Iris pigment epithelial cell (primary cell): ENCODE results near the gene TTF1.
A peak's percentile ranks its signal among the peaks of the same experiment; 100 is the strongest.

Experiments used
- DNase-seq: peaks from one replicate; pipeline ENCODE4 v3.0.0-alpha.2; 2011; ENCODE audit warnings: low read depth

Gene TTF1

GRCh38 chr9:132406554-132407122 lies at the start of gene TTF1:
Gene TTF1, minus strand, starts transcription at chr9:132406840. Its CDS starts 4,019 bp downstream, at chr9:132402821.
- DNase-seq, result peak; percentile 90

- no peak for DNase-seq
Observed at GRCh38 chr9:132456241-132456640, 49.6 kb upstream of the TTF1 start.

- DNase-seq, result no peak
Observed at GRCh38 chr9:132451276-132451675, 44.6 kb upstream of the TTF1 start.

- DNase-seq, result no peak
Observed at GRCh38 chr9:132447902-132448301, 41.3 kb upstream of the TTF1 start.

GRCh38 chr9:132447346-132447745 lies 40.7 kb upstream of the TTF1 start:
- DNase-seq, result no peak

- DNase-seq, result no peak
Observed at GRCh38 chr9:132446887-132447286, 40.2 kb upstream of the TTF1 start.

- no peak for DNase-seq
Observed at GRCh38 chr9:132443951-132444607, 37.4 kb upstream of the TTF1 start.

- no peak for DNase-seq
Observed at GRCh38 chr9:132441404-132441803, 34.8 kb upstream of the TTF1 start.

- no peak for DNase-seq
Observed at GRCh38 chr9:132440735-132441134, 34.1 kb upstream of the TTF1 start.

- DNase-seq, result no peak
Observed at GRCh38 chr9:132439153-132439552, 32.5 kb upstream of the TTF1 start.

GRCh38 chr9:132434881-132435280 lies 28.2 kb upstream of the TTF1 start:
- no peak for DNase-seq

- DNase-seq, result no peak
Observed at GRCh38 chr9:132430998-132431397, 24.4 kb upstream of the TTF1 start.

GRCh38 chr9:132426639-132427414 lies 20.2 kb upstream of the TTF1 start:
- no peak for DNase-seq

GRCh38 chr9:132425675-132426062 lies 19.0 kb upstream of the TTF1 start:
- DNase-seq, result no peak

GRCh38 chr9:132424857-132425674 lies 18.4 kb upstream of the TTF1 start:
- DNase-seq, result no peak

GRCh38 chr9:132423503-132423902 lies 16.9 kb upstream of the TTF1 start:
- DNase-seq, result no peak

GRCh38 chr9:132422574-132422973 lies 15.9 kb upstream of the TTF1 start:
- no peak for DNase-seq

- no peak for DNase-seq
Observed at GRCh38 chr9:132418726-132419363, 12.2 kb upstream of the TTF1 start.

GRCh38 chr9:132415181-132415580 lies 8.5 kb upstream of the TTF1 start:
- no peak for DNase-seq

- no peak for DNase-seq
Observed at GRCh38 chr9:132414731-132415130, 8.1 kb upstream of the TTF1 start.

GRCh38 chr9:132413926-132414325 lies 7.3 kb upstream of the TTF1 start:
- no peak for DNase-seq

GRCh38 chr9:132412089-132412488 lies 5.4 kb upstream of the TTF1 start:
- peak; percentile 6 for DNase-seq
